ENCODE measurements around the gene FGR.

The FGR gene

DNA sequence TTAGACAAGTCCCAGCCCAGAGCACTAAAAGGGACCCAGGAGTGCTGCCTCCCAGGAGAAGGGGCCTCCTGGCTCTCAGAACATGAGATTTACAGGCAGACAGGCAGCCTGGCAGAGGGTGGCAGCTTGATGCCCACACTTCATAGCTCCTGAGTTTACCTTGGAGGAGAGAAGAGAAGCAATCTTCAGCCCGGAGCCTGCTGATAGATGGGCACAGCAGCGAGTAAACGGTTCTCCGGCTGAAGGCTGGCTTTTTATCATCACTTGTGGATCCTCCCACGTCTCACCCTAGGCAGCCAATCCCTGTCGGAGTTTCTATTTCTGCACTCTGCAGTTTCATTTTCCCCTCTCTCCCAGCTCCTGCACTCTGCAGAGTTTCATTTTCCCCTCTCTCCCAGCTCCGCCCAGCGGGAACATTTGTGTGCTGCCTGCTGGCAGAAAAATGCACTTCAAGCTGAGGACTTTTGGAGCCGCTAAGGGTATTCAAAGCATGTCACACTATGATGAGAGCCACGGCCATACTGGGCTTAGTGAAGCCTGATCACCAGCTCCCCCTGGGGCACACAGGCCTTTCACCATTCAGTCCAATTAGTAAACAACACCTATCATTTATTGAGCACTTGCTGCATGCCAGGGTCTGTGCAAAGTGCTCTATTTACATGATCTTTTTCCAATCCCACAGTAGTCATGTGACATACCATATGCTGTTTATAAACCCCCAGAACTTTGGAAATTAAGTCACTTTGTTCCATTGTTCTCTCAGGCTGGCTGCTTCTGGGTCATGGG, 37.2 kb upstream of the FGR start, which contains the start of gene IFI6:
Gene IFI6 (minus strand): TSS at position 229 of the 786 bp plus-strand sequence. CDS start 2,878 bp downstream, outside the sequence.
- peak; percentile 94 for DNase-seq (ENCODE audit: low spot score)
- TF ChIP-seq, protein P1, sequence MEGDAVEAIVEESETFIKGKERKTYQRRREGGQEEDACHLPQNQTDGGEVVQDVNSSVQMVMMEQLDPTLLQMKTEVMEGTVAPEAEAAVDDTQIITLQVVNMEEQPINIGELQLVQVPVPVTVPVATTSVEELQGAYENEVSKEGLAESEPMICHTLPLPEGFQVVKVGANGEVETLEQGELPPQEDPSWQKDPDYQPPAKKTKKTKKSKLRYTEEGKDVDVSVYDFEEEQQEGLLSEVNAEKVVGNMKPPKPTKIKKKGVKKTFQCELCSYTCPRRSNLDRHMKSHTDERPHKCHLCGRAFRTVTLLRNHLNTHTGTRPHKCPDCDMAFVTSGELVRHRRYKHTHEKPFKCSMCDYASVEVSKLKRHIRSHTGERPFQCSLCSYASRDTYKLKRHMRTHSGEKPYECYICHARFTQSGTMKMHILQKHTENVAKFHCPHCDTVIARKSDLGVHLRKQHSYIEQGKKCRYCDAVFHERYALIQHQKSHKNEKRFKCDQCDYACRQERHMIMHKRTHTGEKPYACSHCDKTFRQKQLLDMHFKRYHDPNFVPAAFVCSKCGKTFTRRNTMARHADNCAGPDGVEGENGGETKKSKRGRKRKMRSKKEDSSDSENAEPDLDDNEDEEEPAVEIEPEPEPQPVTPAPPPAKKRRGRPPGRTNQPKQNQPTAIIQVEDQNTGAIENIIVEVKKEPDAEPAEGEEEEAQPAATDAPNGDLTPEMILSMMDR (IDR thresholded peaks at IDR 0.05), result no peak
- Histone ChIP-seq H3K4me3 (peak within 1 kb of the TSS; percentile 75), H3K27ac (peak within 1 kb of the TSS; percentile 88 to 96)

DNA sequence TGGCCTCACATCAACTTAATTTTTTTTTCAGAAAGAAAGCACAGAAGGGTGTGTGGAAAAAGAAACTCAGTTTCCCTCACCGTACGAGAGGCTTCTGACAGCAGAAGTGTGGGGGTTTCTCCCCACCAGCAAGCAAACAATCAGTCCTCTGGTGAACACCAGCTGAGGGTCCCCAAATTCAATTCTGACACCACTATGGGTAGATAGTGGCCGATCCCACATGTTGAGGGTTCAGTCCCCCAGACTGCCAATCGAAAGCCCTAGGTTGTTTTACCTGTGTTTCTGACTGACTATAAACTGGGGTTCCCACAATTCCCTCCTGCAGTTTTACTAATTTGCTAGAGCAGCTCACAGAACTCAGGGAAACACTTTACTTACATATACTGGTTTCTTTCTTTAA, 34.9 kb upstream of the FGR start:
- peak; percentile 50 for DNase-seq (ENCODE audit: low spot score)
- H3K4me3 ChIP-seq, result peak overlapping the region; percentile 68
- TF ChIP-seq, protein P1 (IDR thresholded peaks at IDR 0.05), result no peak
- H3K27ac ChIP-seq, result peak overlapping the region in 1 of 2 donors; percentile 28

DNA sequence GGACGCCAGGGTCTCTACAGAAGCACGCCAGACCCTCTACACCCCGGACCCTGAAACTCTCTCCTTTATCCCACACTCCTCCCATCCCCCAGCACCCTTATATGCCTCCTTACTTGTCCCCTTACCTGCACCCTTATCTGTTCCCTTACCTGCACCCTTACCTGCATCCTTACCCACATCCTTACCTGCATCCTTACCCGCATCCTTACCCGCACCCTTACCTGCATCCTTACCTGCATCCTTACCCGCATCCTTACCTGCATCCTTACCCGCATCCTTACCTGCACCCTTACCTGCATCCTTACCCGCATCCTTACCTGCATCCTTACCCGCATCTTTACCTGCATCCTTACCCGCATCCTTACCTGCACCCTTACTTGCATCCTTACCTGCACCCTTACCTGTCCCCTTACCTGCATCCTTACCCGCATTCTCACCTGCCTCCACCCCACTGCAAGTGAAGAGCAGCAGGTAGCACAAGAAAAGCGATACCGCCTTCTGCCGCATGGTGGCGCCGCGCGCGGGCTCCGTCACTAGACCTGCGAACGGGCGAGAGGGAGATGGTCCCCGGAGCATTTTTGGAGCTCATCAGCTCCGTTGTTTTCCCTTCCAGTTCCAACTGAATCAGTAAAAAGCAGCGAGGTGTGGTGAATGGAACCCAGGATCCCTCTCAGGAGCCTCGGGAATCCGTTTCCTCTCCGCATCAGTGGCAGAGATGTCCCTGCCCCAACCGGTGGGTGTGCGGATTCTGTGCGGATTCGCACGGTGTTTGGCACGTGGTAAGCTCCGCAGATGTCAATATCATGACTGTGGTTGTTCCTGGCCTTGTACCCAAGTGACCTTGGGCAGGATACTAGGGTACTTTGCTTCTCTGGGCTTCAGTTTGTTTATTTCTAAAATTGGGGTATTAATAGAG, 34.1 kb upstream of the FGR start:
- TF ChIP-seq, protein P1 (IDR thresholded peaks at IDR 0.05), result peak; percentile 86
- peak overlapping the region; percentile 68 for H3K4me3 ChIP-seq
- DNase-seq (ENCODE audit: low spot score), result peak; percentile 80
- peak overlapping the region in 1 of 2 donors; percentile 63 for H3K27ac ChIP-seq

DNA sequence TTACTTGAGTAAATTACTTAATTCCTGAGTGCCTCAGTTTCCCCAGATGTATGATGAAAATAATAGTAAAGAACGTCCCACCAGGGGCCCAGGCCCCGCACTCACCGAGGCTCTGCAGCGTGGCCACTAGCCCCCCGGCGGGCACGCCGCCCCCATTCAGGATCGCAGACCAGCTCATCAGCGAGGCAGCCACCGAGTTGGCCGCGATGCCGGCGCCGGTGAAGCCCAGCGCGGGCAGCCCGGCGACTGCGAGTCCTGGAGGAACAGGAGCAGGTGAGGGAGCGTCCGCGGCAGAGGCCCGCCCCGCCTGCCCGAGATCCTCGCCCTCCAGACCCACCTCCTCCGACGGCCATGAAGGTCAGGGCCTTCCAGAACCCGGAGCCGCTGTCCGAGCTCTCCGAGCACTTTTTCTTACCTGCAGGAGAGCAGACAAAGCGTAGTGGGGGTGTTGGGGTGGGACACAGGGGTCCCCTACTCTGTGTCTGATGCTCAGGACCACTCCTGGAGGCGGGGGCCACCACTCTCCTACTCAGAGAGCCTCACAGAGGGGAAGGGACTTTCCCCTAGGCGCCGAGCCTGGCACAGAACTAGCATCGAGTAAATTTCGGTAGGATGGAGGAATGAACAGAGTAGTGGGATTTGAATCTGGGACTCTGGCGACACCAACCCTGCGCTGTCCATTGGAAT, 33.3 kb upstream of the FGR start:
- Histone ChIP-seq H3K4me3 (no peak overlapping the region), H3K27ac (no peak overlapping the region)
- DNase-seq (ENCODE audit: low spot score), result peak; percentile 65
- TF ChIP-seq, protein P1 (IDR thresholded peaks at IDR 0.05), result no peak

DNA sequence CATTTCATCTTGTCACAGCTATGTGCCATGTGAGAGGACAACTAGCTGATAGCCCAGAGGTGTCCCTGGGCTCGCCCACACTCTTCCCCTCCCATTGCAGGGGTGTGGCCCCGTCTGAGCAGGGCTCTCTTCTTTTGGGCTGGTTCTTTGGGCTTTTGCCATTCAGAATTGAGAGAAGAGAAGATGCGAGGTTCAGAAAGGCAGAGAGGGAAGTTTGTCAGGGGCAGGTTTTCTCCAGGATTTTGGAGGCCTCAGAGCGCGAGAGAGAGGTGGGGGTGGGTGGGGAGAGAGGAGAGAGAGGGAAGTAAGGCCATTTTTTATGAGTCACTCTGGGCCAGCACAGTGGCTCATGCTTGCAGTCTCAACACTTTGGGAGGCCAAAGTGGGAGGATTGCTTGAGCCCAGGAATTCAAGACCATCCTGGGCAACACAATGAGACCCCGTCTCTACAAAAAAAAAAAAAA, 31.8 kb upstream of the FGR start:
- DNase-seq (ENCODE audit: low spot score), result no peak
- TF ChIP-seq, protein P1 (IDR thresholded peaks at IDR 0.05), result no peak
- H3K4me3 ChIP-seq, result no peak overlapping the region
- H3K27ac ChIP-seq, result no peak overlapping the region

DNA sequence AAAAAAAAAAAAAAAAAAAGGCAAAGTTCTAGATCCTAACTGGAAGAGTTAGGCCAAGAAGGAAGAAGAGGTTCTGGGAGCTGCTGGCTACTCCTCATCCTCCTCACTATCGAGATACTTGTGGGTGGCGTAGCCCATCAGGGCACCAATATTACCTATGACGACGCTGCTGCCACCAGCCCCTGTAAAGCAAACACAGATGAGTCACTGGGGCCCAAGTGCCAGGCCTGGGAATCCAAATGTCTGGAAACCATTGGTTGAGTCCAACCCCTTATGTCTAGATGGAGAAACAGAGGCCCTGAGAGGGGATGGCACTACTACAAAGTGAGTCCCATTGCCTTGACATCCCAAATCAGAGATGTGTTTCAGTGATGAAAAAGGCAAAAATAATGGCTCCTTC, 31.3 kb upstream of the FGR start:
- no peak for DNase-seq (ENCODE audit: low spot score)
- TF ChIP-seq, protein P1 (IDR thresholded peaks at IDR 0.05), result no peak

More for the DNA sequence above, 31.3 kb upstream of the FGR start:
- H3K4me3 ChIP-seq, result no peak overlapping the region
- H3K27ac ChIP-seq, result no peak overlapping the region

Measured in coronary artery (tissue), 2 donors.